ENCODE results near the gene PCDHGC4. TPM values are rescaled to one million over a fixed set of nuclear protein-coding genes. Genes with fewer than 3 reads are reported as not detected.

The PCDHGC4 gene
- total RNA-seq, 1 experiment from 2014 or later = 4.3 TPM

GRCh38 chr5:141503681-141504080, 18.9 kb downstream of the PCDHGC4 start:
- no peak overlapping the region for H3K23ac ChIP-seq (ENCODE audit: insufficient read length, low read depth, low read length)
- peaks cover 19 to 21% of the 10 kb centered on the region in 2 experiments for H3K4me1 Mint-ChIP-seq
- H3K4me3 Mint-ChIP-seq = no peak overlapping the region
- peaks cover 0 to 10% (median 2%) of the 10 kb centered on the region in 3 experiments; a peak in 3 of 7 replicates for H3K36me3 Mint-ChIP-seq (ENCODE audit: insufficient read depth in 1 of 3, low read depth in 3 of 3)
- H3K18ac ChIP-seq (ENCODE audit: insufficient read length, low read depth, low read length) = no peak overlapping the region
- H2AK5ac ChIP-seq (ENCODE audit: insufficient read length, low read length) = no peak overlapping the region
- no peaks in the 10 kb centered on the region for H3K23me2 ChIP-seq (ENCODE audit: insufficient read length, low read depth, low read length, poor library complexity, severe bottlenecking)
- H2BK5ac ChIP-seq (ENCODE audit: insufficient read length, low read length) = no peak overlapping the region
- no peak overlapping the region for H4K8ac ChIP-seq (replicated peaks; ENCODE audit: insufficient read length, low read depth, low read length)
- no peak overlapping the region for H3K56ac ChIP-seq (ENCODE audit: insufficient read length, low read depth, low read length)
- whole genome bisulfite sequencing (ENCODE audit: extremely low coverage, insufficient read length, low lambda C conversion rate) = no CpG with 5 or more reads among the region's 2 CpGs
- H3K27me3 ChIP-seq (ENCODE audit: insufficient read depth, low read length) = no peaks in the 10 kb centered on the region
- no peaks in the 10 kb centered on the region for H3K79me1 ChIP-seq (ENCODE audit: insufficient read depth, low read depth, low read length, poor library complexity, severe bottlenecking)
- no peaks in the 10 kb centered on the region for H3K9me3 Mint-ChIP-seq
- 0 out of 2 replicates have a peak, but pooled peaks cover 4% of the 10 kb centered on the region for H3K4me1 ChIP-seq (ENCODE audit: insufficient read depth, low read length)
- H2AFZ ChIP-seq (ENCODE audit: low read length) = no peak overlapping the region
- H3K9ac ChIP-seq (ENCODE audit: extremely low read depth, insufficient read length, low read length) = no peak overlapping the region
- H4K20me1 ChIP-seq (ENCODE audit: control insufficient read depth, insufficient read depth, insufficient read length) = no peaks in the 10 kb centered on the region
- no peak for DNase-seq
- H3T11ph ChIP-seq (ENCODE audit: low read length) = no peak overlapping the region
- no peaks in the 10 kb centered on the region for H3K27me3 Mint-ChIP-seq (ENCODE audit: low read depth)
- no peak overlapping the region for H3K27ac ChIP-seq (ENCODE audit: insufficient read length, low read depth, low read length)
- no peak overlapping the region for H2BK120ac ChIP-seq (ENCODE audit: low read depth, low read length, poor library complexity, severe bottlenecking)
- H3K9me3 ChIP-seq (ENCODE audit: control insufficient read depth, low read depth, low read length) = no peaks in the 10 kb centered on the region
- H3K79me2 ChIP-seq (ENCODE audit: insufficient read depth, low read length) = no peaks in the 10 kb centered on the region
- no peak overlapping the region for H3K14ac ChIP-seq (ENCODE audit: insufficient read depth, low read length)
- TF ChIP-seq CTCF (conservative IDR thresholded peaks at IDR 0.05) = no peak
- no peak overlapping the region for H2BK15ac ChIP-seq (ENCODE audit: low read depth, low read length)
- no peak overlapping the region for H3K4ac ChIP-seq (ENCODE audit: low read depth, low read length)
- peak overlapping the region in 1 of 3 experiments; percentile 65; a peak in 1 of 7 replicates for H3K27ac Mint-ChIP-seq
- H2BK20ac ChIP-seq (ENCODE audit: low read depth, low read length, poor library complexity, severe bottlenecking) = no peak overlapping the region
- no peak overlapping the region for H2BK12ac ChIP-seq (ENCODE audit: insufficient read length, low read depth, low read length)
- no peak overlapping the region for H4K5ac ChIP-seq (ENCODE audit: insufficient read length, low read depth, low read length)
- H3K4me2 ChIP-seq (ENCODE audit: insufficient read depth, insufficient read length, low read length) = no peak overlapping the region
- no peak overlapping the region for H4K91ac ChIP-seq (ENCODE audit: insufficient read length, low read depth, low read length)
